HEK293 (cell line): Measurements from ENCODE around the gene SPRR3.

Experiments
- CTCF ChIA-PET: fragments of 350-600 bp; formaldehyde crosslinking; extraction: SDS; loops from one replicate; lab custom pipeline; 2021; ENCODE audit warnings: antibody characterized with exemption; lab: Yijun Ruan, JAX
- POLR2A ChIA-PET: fragments of 300-600 bp; formaldehyde crosslinking; extraction: SDS; loops from one replicate; lab custom pipeline; 2020; ENCODE audit warnings: antibody characterized with exemption, inconsistent platforms; lab: Yijun Ruan, JAX
- H3K27ac ChIP-seq: fragments of 200-500 bp; sonication (Bioruptor generic); 2 replicates; pipeline ENCODE4 v1.5.1; 2014; ENCODE audit warnings: low read depth, low read length, control low read depth, inconsistent platforms; ENCODE audit errors: extremely low read depth
- H3K36me3 ChIP-seq, 2 experiments: fragments of 200-500 bp in 1 of 2; sonication (Bioruptor generic) in 1 of 2; 1 replicate in 1 of 2; 2 replicates in 1 of 2; pipeline ENCODE4 v1.5.1; 2014 to 2017; ENCODE audit warnings: inconsistent platforms in 2 of 2, low read length in 2 of 2; ENCODE audit not compliant: control insufficient read depth in 2 of 2, insufficient read depth in 1 of 2
- H3K4me1 ChIP-seq: fragments of 200-500 bp; sonication (Bioruptor generic); 2 replicates; pipeline ENCODE4 v1.5.1; 2014; ENCODE audit warnings: mild to moderate bottlenecking, low read length, inconsistent platforms; ENCODE audit not compliant: control insufficient read depth, insufficient read depth
- H3K4me3 ChIP-seq: 2 replicates; pipeline ENCODE4 v1.5.1; 2011; ENCODE audit warnings: low read depth, mild to moderate bottlenecking, control low read depth, low read length, moderate library complexity
- H3K9me3 ChIP-seq: fragments of 200-500 bp; sonication (Bioruptor generic); 2 replicates; pipeline ENCODE4 v1.5.1; 2014; ENCODE audit warnings: low read depth, low read length, inconsistent platforms; ENCODE audit not compliant: control insufficient read depth, insufficient read depth
- GLI4 ChIP-seq: fragments of 450-650 bp; formaldehyde crosslinking; IDR thresholded peaks from 2 replicates; pipeline ENCODE4 v1.5.1; 2016; ENCODE audit warnings: missing biosample characterization, missing genetic modification characterization
- GLIS1 ChIP-seq: fragments of 450-650 bp; formaldehyde crosslinking; IDR thresholded peaks from 2 replicates; pipeline ENCODE4 v1.5.1; 2016; ENCODE audit warnings: missing biosample characterization, missing genetic modification characterization
- HOXC10 ChIP-seq: sonication (generic); formaldehyde crosslinking; IDR thresholded peaks from 2 replicates; pipeline ENCODE4 v1.8.1; 2023; ENCODE audit warnings: mild to moderate bottlenecking, missing genetic modification reagents
- SALL2 ChIP-seq: fragments of 450-650 bp; formaldehyde crosslinking; IDR thresholded peaks from 2 replicates; pipeline ENCODE4 v1.5.0; 2017; ENCODE audit warnings: missing biosample characterization, mild to moderate bottlenecking, missing genetic modification characterization, borderline replicate concordance
- SCRT2 ChIP-seq: fragments of 450-650 bp; formaldehyde crosslinking; IDR thresholded peaks from 2 replicates; pipeline ENCODE4 v1.5.1; 2016; ENCODE audit warnings: missing biosample characterization, missing genetic modification characterization
- TCF7L2 ChIP-seq: IDR thresholded peaks from 2 replicates; pipeline ENCODE4 v1.6.1; 2011; ENCODE audit warnings: low read depth, mild to moderate bottlenecking, inconsistent platforms, low read length, moderate library complexity, borderline replicate concordance
- WT1 ChIP-seq: fragments of 450-650 bp; formaldehyde crosslinking; IDR thresholded peaks from 2 replicates; pipeline ENCODE4 v1.5.1; 2016; ENCODE audit warnings: missing biosample characterization, missing genetic modification characterization
- ZBTB8A ChIP-seq: fragments of 450-650 bp; formaldehyde crosslinking; IDR thresholded peaks from 2 replicates; pipeline ENCODE4 v1.5.1; 2016; ENCODE audit warnings: missing biosample characterization, missing genetic modification characterization
- ZNF112 ChIP-seq: fragments of 450-650 bp; formaldehyde crosslinking; IDR thresholded peaks from 2 replicates; pipeline ENCODE4 v1.5.0; 2017; ENCODE audit warnings: missing biosample characterization, missing genetic modification characterization
- ZNF16 ChIP-seq: fragments of 450-650 bp; formaldehyde crosslinking; IDR thresholded peaks from 2 replicates; pipeline ENCODE4 v1.5.1; 2016; ENCODE audit warnings: low read depth, missing biosample characterization, missing genetic modification characterization
- ZNF19 ChIP-seq: fragments of 450-650 bp; formaldehyde crosslinking; IDR thresholded peaks from 2 replicates; pipeline ENCODE4; 2016; ENCODE audit warnings: missing biosample characterization, missing genetic modification characterization, low read depth
- ZNF202 ChIP-seq: fragments of 450-650 bp; formaldehyde crosslinking; IDR thresholded peaks from 2 replicates; pipeline ENCODE4 v1.5.1; 2016; ENCODE audit warnings: missing biosample characterization, missing genetic modification characterization, borderline replicate concordance
- ZNF24 ChIP-seq: fragments of 450-650 bp; formaldehyde crosslinking; IDR thresholded peaks from 2 replicates; pipeline ENCODE4 v1.5.1; 2016; ENCODE audit warnings: missing biosample characterization, missing genetic modification characterization
- ZNF335 ChIP-seq: fragments of 450-650 bp; formaldehyde crosslinking; conservative IDR thresholded peaks from 2 replicates; pipeline ENCODE4 v1.5.1; 2016; ENCODE audit warnings: missing biosample characterization, missing genetic modification characterization
- ZNF341 ChIP-seq: fragments of 450-650 bp; formaldehyde crosslinking; IDR thresholded peaks from 2 replicates; pipeline ENCODE4; 2016; ENCODE audit warnings: low read depth, missing biosample characterization, missing genetic modification characterization
- ZNF366 ChIP-seq: fragments of 450-650 bp; formaldehyde crosslinking; conservative IDR thresholded peaks from 2 replicates; pipeline ENCODE4 v1.5.1; 2016; ENCODE audit warnings: missing biosample characterization, missing genetic modification characterization
- ZNF37A ChIP-seq: fragments of 450-650 bp; IDR thresholded peaks from 2 replicates; pipeline ENCODE4 v1.5.1; 2018; ENCODE audit warnings: missing biosample characterization, missing genetic modification characterization
- ZNF530 ChIP-seq: fragments of 450-650 bp; formaldehyde crosslinking; IDR thresholded peaks from 2 replicates; pipeline ENCODE4 v1.5.1; 2016; ENCODE audit warnings: low read depth, missing biosample characterization, missing genetic modification characterization
- ZNF560 ChIP-seq: fragments of 450-650 bp; formaldehyde crosslinking; IDR thresholded peaks from 2 replicates; pipeline ENCODE4 v1.5.1; 2017; ENCODE audit warnings: missing biosample characterization, missing genetic modification characterization, borderline replicate concordance
- ZNF626 ChIP-seq: fragments of 450-650 bp; sonication (Bioruptor Pico); formaldehyde crosslinking; IDR thresholded peaks from 2 replicates; pipeline ENCODE4 v1.5.1; 2018; ENCODE audit warnings: missing biosample characterization, missing genetic modification characterization, inconsistent platforms
- ZNF660 ChIP-seq: fragments of 450-650 bp; IDR thresholded peaks from 2 replicates; pipeline ENCODE4 v1.5.1; 2018; ENCODE audit warnings: missing biosample characterization, mild to moderate bottlenecking, missing genetic modification characterization
- ZNF670 ChIP-seq: fragments of 450-650 bp; formaldehyde crosslinking; IDR thresholded peaks from 2 replicates; pipeline ENCODE4 v1.5.1; 2016; ENCODE audit warnings: missing biosample characterization, missing genetic modification characterization, low read depth
- ZNF677 ChIP-seq: fragments of 450-650 bp; IDR thresholded peaks from 2 replicates; pipeline ENCODE4 v1.5.0; 2018; ENCODE audit warnings: missing biosample characterization, mild to moderate bottlenecking, missing genetic modification characterization, moderate library complexity
- ZNF776 ChIP-seq: fragments of 450-650 bp; formaldehyde crosslinking; IDR thresholded peaks from 2 replicates; pipeline ENCODE4 v1.5.0; 2017; ENCODE audit warnings: missing biosample characterization, missing genetic modification characterization, borderline replicate concordance
- ZSCAN30 ChIP-seq: fragments of 450-650 bp; IDR thresholded peaks from 2 replicates; pipeline ENCODE4 v1.5.1; 2018; ENCODE audit warnings: missing biosample characterization, mild to moderate bottlenecking, missing genetic modification characterization, moderate library complexity
- TF ChIP-seq, protein P1 (sequence below): fragments of 450-650 bp; formaldehyde crosslinking; conservative IDR thresholded peaks from 2 replicates; pipeline ENCODE4 v1.5.1; 2016; ENCODE audit warnings: low read depth, missing biosample characterization, missing genetic modification characterization

Gene SPRR3

DNA sequence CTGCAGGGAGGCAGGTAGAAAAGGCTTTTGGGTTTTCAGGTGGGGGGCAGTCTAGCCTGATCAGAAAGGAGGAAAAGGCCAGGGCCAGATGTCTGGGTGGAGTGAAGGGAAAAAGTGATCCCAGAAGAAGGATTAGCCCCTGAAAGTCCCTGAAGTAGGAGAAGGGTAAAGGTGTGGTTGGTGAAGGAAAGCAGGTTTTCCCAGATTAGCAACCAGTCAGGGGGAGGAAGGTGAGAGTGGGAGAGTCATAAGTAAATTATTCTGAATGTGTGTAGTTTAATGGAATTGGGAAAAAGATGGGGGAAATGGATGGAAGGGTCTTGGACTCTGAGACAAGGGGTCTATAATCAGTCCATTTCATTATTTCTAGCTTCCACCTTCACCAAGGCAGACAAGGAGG lies 18.3 kb upstream of the SPRR3 start (continued):
- TF ChIP-seq ZNF677 (tag by site-specific recombination) (no peak), ZSCAN30 (tag by site-specific recombination) (no peak), ZNF670 (tag by site-specific recombination) (no peak), GLI4 (no peak), ZNF660 (tag by site-specific recombination) (no peak), ZNF37A (tag by site-specific recombination) (no peak)
- TF ChIP-seq, protein P1, sequence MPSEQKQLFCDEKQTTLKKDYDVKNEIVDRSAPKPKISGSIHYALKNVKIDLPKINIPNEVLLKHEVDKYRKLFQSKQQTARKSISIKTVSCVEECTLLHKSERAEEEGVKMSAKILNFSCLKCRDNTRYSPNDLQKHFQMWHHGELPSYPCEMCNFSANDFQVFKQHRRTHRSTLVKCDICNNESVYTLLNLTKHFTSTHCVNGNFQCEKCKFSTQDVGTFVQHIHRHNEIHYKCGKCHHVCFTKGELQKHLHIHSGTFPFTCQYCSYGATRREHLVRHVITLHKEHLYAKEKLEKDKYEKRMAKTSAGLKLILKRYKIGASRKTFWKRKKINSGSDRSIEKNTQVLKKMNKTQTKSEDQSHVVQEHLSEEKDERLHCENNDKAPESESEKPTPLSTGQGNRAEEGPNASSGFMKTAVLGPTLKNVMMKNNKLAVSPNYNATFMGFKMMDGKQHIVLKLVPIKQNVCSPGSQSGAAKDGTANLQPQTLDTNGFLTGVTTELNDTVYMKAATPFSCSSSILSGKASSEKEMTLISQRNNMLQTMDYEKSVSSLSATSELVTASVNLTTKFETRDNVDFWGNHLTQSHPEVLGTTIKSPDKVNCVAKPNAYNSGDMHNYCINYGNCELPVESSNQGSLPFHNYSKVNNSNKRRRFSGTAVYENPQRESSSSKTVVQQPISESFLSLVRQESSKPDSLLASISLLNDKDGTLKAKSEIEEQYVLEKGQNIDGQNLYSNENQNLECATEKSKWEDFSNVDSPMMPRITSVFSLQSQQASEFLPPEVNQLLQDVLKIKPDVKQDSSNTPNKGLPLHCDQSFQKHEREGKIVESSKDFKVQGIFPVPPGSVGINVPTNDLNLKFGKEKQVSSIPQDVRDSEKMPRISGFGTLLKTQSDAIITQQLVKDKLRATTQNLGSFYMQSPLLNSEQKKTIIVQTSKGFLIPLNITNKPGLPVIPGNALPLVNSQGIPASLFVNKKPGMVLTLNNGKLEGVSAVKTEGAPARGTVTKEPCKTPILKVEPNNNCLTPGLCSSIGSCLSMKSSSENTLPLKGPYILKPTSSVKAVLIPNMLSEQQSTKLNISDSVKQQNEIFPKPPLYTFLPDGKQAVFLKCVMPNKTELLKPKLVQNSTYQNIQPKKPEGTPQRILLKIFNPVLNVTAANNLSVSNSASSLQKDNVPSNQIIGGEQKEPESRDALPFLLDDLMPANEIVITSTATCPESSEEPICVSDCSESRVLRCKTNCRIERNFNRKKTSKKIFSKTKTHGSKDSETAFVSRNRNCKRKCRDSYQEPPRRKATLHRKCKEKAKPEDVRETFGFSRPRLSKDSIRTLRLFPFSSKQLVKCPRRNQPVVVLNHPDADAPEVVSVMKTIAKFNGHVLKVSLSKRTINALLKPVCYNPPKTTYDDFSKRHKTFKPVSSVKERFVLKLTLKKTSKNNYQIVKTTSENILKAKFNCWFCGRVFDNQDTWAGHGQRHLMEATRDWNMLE (tag by site-specific recombination) = no peak

DNA sequence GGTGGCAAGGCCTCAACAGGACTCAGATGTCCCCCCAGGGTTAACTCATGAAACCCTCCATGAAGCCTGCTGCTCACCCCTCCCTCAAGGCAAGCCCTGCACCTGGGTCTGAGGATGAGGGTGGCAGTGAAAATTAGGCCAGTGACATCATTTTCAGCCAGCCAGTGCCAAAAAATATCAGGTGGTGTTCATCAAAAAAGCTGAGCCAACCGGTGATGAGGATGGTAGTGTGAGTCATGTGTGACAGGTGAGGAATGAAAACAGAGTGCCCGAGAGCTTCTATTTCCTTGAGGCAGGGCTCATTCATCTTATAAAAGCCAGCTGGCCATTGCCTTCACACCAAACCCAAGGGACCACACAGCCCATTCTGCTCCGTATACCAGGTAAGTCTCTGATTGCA lies 17.8 kb upstream of the SPRR3 start, which contains the start of gene SPRR1A:
TSS of gene SPRR1A (plus strand) at position 339 of the 400 bp plus-strand sequence. CDS start 1,150 bp downstream, outside the sequence.
- H3K9me3 ChIP-seq = no peaks in the 10 kb centered on the region
- POLR2A ChIA-PET = no interaction called here
- no peaks in the 10 kb centered on the region for H3K4me1 ChIP-seq
- H3K36me3 ChIP-seq = no peaks in the 10 kb centered on the region
- no peak within 1 kb of the TSS for H3K27ac ChIP-seq
- TF ChIP-seq ZNF112 (tag by site-specific recombination) (no peak), ZNF530 (tag by site-specific recombination) (no peak), ZBTB8A (tag by site-specific recombination) (no peak), GLIS1 (tag by site-specific recombination) (no peak), SALL2 (tag by site-specific recombination) (no peak), SCRT2 (tag by site-specific recombination) (no peak), HOXC10 (no peak), ZNF776 (tag by site-specific recombination) (no peak), ZNF341 (tag by site-specific recombination) (no peak), ZNF366 (no peak), ZNF560 (no peak), ZNF16 (no peak), WT1 (tag by site-specific recombination) (no peak), ZNF335 (no peak), ZNF19 (tag by site-specific recombination) (no peak), ZNF202 (tag by site-specific recombination) (no peak), TCF7L2 (no peak), GLI4 (no peak), ZNF626 (no peak), ZNF24 (tag by site-specific recombination) (no peak)
- no peak within 1 kb of the TSS for H3K4me3 ChIP-seq
- CTCF ChIA-PET = interaction anchor here (1.0 kb wide), 1 partner anchor 112 kb away, joined by 3 read pairs; no protein-coding TSS in a partner anchor
